ENCODE data around the gene CYP17A1. TPM values are rescaled to one million over a fixed set of nuclear protein-coding genes. Genes with fewer than 3 reads are reported as not detected.

The CYP17A1 gene, protein sequence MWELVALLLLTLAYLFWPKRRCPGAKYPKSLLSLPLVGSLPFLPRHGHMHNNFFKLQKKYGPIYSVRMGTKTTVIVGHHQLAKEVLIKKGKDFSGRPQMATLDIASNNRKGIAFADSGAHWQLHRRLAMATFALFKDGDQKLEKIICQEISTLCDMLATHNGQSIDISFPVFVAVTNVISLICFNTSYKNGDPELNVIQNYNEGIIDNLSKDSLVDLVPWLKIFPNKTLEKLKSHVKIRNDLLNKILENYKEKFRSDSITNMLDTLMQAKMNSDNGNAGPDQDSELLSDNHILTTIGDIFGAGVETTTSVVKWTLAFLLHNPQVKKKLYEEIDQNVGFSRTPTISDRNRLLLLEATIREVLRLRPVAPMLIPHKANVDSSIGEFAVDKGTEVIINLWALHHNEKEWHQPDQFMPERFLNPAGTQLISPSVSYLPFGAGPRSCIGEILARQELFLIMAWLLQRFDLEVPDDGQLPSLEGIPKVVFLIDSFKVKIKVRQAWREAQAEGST
- not detected in 2 replicates for polyA plus RNA-seq
- polyA minus RNA-seq: not detected in 2 replicates

- TF ChIP-seq, protein P1, sequence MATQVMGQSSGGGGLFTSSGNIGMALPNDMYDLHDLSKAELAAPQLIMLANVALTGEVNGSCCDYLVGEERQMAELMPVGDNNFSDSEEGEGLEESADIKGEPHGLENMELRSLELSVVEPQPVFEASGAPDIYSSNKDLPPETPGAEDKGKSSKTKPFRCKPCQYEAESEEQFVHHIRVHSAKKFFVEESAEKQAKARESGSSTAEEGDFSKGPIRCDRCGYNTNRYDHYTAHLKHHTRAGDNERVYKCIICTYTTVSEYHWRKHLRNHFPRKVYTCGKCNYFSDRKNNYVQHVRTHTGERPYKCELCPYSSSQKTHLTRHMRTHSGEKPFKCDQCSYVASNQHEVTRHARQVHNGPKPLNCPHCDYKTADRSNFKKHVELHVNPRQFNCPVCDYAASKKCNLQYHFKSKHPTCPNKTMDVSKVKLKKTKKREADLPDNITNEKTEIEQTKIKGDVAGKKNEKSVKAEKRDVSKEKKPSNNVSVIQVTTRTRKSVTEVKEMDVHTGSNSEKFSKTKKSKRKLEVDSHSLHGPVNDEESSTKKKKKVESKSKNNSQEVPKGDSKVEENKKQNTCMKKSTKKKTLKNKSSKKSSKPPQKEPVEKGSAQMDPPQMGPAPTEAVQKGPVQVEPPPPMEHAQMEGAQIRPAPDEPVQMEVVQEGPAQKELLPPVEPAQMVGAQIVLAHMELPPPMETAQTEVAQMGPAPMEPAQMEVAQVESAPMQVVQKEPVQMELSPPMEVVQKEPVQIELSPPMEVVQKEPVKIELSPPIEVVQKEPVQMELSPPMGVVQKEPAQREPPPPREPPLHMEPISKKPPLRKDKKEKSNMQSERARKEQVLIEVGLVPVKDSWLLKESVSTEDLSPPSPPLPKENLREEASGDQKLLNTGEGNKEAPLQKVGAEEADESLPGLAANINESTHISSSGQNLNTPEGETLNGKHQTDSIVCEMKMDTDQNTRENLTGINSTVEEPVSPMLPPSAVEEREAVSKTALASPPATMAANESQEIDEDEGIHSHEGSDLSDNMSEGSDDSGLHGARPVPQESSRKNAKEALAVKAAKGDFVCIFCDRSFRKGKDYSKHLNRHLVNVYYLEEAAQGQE (IDR thresholded peaks at IDR 0.05; ENCODE audit: borderline replicate concordance): no peak
- TF ChIP-seq TAF1 (IDR thresholded peaks at IDR 0.05; ENCODE audit: low read depth) (no peak), RAD21 (conservative IDR thresholded peaks at IDR 0.05) (no peak), EZH2 (IDR thresholded peaks at IDR 0.05; ENCODE audit: borderline replicate concordance, insufficient read depth, low read length, poor library complexity, severe bottlenecking) (no peak), MXI1 (conservative IDR thresholded peaks at IDR 0.05; ENCODE audit: poor library complexity, severe bottlenecking) (no peak), EP300 (conservative IDR thresholded peaks at IDR 0.05; ENCODE audit: poor library complexity, severe bottlenecking) (no peak), POLR2AphosphoS5 (IDR thresholded peaks at IDR 0.05) (no peak), SMC3 (conservative IDR thresholded peaks at IDR 0.05; ENCODE audit: poor library complexity) (no peak), CTCF (IDR thresholded peaks at IDR 0.05; ENCODE audit: poor library complexity, severe bottlenecking) (no peak)
Measured at GRCh38 chr10:102837230-102837721, at the start of gene CYP17A1. CYP17A1 (minus strand) TSS chr10:102837413; CDS start chr10:102837361, 52 bp downstream.

GRCh38 chr10:102880256-102880655, 43.0 kb upstream of the CYP17A1 start:
- no peak overlapping the region for H3K4me2 ChIP-seq (ENCODE audit: low read length)
- TF ChIP-seq EZH2 (IDR thresholded peaks at IDR 0.05; ENCODE audit: borderline replicate concordance, insufficient read depth, low read length, poor library complexity, severe bottlenecking) (no peak), MXI1 (conservative IDR thresholded peaks at IDR 0.05; ENCODE audit: poor library complexity, severe bottlenecking) (no peak), TAF1 (IDR thresholded peaks at IDR 0.05; ENCODE audit: low read depth) (no peak), EP300 (conservative IDR thresholded peaks at IDR 0.05; ENCODE audit: poor library complexity, severe bottlenecking) (no peak)
- H3K9me3 ChIP-seq (ENCODE audit: low read length): no peaks in the 10 kb centered on the region
- H2AFZ ChIP-seq (ENCODE audit: low read depth, low read length): no peak overlapping the region
- H3K79me2 ChIP-seq (replicated peaks; ENCODE audit: insufficient read depth, low read length): no peaks in the 10 kb centered on the region
- no peak overlapping the region for H3K9ac ChIP-seq (ENCODE audit: low read length)
- H3K27ac ChIP-seq (ENCODE audit: low read length): no peak overlapping the region
- no peaks in the 10 kb centered on the region for H3K36me3 ChIP-seq (ENCODE audit: insufficient read depth, low read length)
- no peaks in the 10 kb centered on the region for H3K9me2 ChIP-seq (ENCODE audit: insufficient read depth, low read length)
- no peaks in the 10 kb centered on the region for H4K20me1 ChIP-seq (ENCODE audit: insufficient read depth)
- no peaks in the 10 kb centered on the region for H3K27me3 ChIP-seq (ENCODE audit: insufficient read depth, low read depth, low read length)
- no peak overlapping the region for H3K4me3 ChIP-seq (ENCODE audit: low read length)
- no peaks in the 10 kb centered on the region for H3F3A ChIP-seq (ENCODE audit: insufficient read depth, low read length, poor library complexity, severe bottlenecking)

More at GRCh38 chr10:102837230-102837721, at the start of gene CYP17A1:
- Histone ChIP-seq H3K9me3 (ENCODE audit: low read length) (no peaks in the 10 kb centered on the region), H3F3A (ENCODE audit: insufficient read depth, low read length, poor library complexity, severe bottlenecking) (no peaks in the 10 kb centered on the region), H4K20me1 (ENCODE audit: insufficient read depth) (no peaks in the 10 kb centered on the region), H3K79me2 (replicated peaks; ENCODE audit: insufficient read depth, low read length) (no peaks in the 10 kb centered on the region), H3K9me2 (ENCODE audit: insufficient read depth, low read length) (no peaks in the 10 kb centered on the region), H3K4me3 (ENCODE audit: low read length) (no peak within 1 kb of the TSS), H3K27ac (ENCODE audit: low read length) (no peak within 1 kb of the TSS), H3K36me3 (ENCODE audit: insufficient read depth, low read length) (no peaks in the 10 kb centered on the region), H3K4me2 (ENCODE audit: low read length) (no peak within 1 kb of the TSS), H3K9ac (ENCODE audit: low read length) (no peak within 1 kb of the TSS), H3K27me3 (ENCODE audit: insufficient read depth, low read depth, low read length) (no peaks in the 10 kb centered on the region), H2AFZ (ENCODE audit: low read depth, low read length) (no peak within 1 kb of the TSS)

Data from neural cell (in vitro differentiated cells).